ENCODE measurements around the gene NR3C1. TPM values are rescaled to one million over a fixed set of nuclear protein-coding genes. Genes with fewer than 3 reads are reported as not detected.
A peak's percentile ranks its signal among the peaks of the same experiment; 100 is the strongest.

NR3C1 gene
- total and polyA plus RNA-seq, 2 of the 4 experiments (the other 2 are of a cell fraction): 13.7 to 77.4 TPM

GRCh38 chr5:143311428-143311827 is 92.1 kb downstream of the NR3C1 start:
- Histone ChIP-seq H3K36me3 (ENCODE audit: control insufficient read depth, insufficient read depth, low read length) (peaks cover 15% of the 10 kb centered on the region), H4K5ac (ENCODE audit: low read depth, low read length) (no peak overlapping the region; the same call in 1 of the 2 replicates), H3K79me1 (ENCODE audit: low read depth in 1 of 2, low read length in 2 of 2) (peaks cover 27 to 50% of the 10 kb centered on the region in 2 experiments), H3K9me1 (ENCODE audit: insufficient read depth, low read length) (peaks cover 6% of the 10 kb centered on the region), H3K56ac (ENCODE audit: extremely low read depth, insufficient read depth, low read length) (0 out of 2 replicates have a peak overlapping the region, but pooled peaks have one; percentile 6), H3K9me3 (ENCODE audit: control insufficient read depth, insufficient read depth, low read length) (no peaks in the 10 kb centered on the region), H2AFZ (replicated peaks; ENCODE audit: low read length, poor library complexity) (no peak overlapping the region), H3K4me3 (ENCODE audit: insufficient read depth, low read depth, low read length) (no peak overlapping the region), H2BK15ac (ENCODE audit: low read depth, low read length) (no peak overlapping the region), H2AK9ac (replicated peaks; ENCODE audit: low read depth, low read length, poor library complexity) (no peak overlapping the region), H3K14ac (replicated peaks; ENCODE audit: low read depth, low read length) (peak overlapping the region; percentile 67; the same call in 1 of the 2 replicates), H3K23ac (ENCODE audit: low read depth, low read length) (peak overlapping the region; percentile 34; the same call in 1 of the 2 replicates), H3K4me2 (ENCODE audit: low read depth, low read length) (peak overlapping the region; percentile 44; the same call in 1 of the 2 replicates), H3K27ac (ENCODE audit: insufficient read depth, low read length) (peak overlapping the region; percentile 63), H3K27me3 (ENCODE audit: control insufficient read depth, insufficient read depth, low read length) (no peaks in the 10 kb centered on the region), H3K4ac (ENCODE audit: low read depth, low read length) (peak overlapping the region; percentile 80; the same call in 1 of the 2 replicates), H4K20me1 (ENCODE audit: insufficient read depth, low read length) (peaks cover 4% of the 10 kb centered on the region), H3K9ac (ENCODE audit: low read depth, low read length) (no peak overlapping the region), H4K91ac (ENCODE audit: insufficient read depth, low read depth, low read length) (no peak overlapping the region), H2AK5ac (ENCODE audit: low read depth, low read length) (peak overlapping the region; percentile 69; the same call in 1 of the 2 replicates), H4K8ac (ENCODE audit: low read depth in 2 of 2, low read length in 2 of 2) (peak overlapping the region in 1 of 2 experiments; percentile 69; a peak in 1 of 4 replicates), H3K4me1 (ENCODE audit: control insufficient read depth, insufficient read depth, low read length) (peaks cover 23% of the 10 kb centered on the region), H2BK20ac (ENCODE audit: low read depth, low read length) (peak overlapping the region; percentile 73; the same call in 1 of the 2 replicates), H3K18ac (ENCODE audit: low read depth, low read length) (peak overlapping the region; percentile 15; the same call in 1 of the 2 replicates), H2BK5ac (ENCODE audit: low read depth, low read length, poor library complexity, severe bottlenecking) (peak overlapping the region; percentile 84), H2BK120ac (ENCODE audit: low read depth, low read length) (peak overlapping the region; percentile 58; the same call in 1 of the 2 replicates)
- intact Hi-C loops (cut with micrococcal nuclease): loop anchor here (5.0 kb wide), 1 partner anchor 91 kb away; the partner anchor contains the start of gene NR3C1
- TF ChIP-seq MXI1 (IDR thresholded peaks at IDR 0.05; ENCODE audit: borderline replicate concordance, low read depth, low read length) (no peak), POLR2A (IDR thresholded peaks at IDR 0.05; ENCODE audit: low read depth, low read length) (no peak), FOS (IDR thresholded peaks at IDR 0.05; ENCODE audit: low read depth, low read length) (peak; percentile 48; the same call in 1 of the 2 replicates), RAD21 (IDR thresholded peaks at IDR 0.05; ENCODE audit: low read length) (no peak; the same call in 1 of the 2 replicates), NFE2L2 (IDR thresholded peaks at IDR 0.05; ENCODE audit: low read depth, low read length) (no peak), CEBPB (IDR thresholded peaks at IDR 0.05; ENCODE audit: low read depth, low read length) (peak; percentile 92)
- dilution Hi-C loops (cut with HindIII; ENCODE audit: low sequenced_read_pairs, unreplicated experiment): no loop called here
- no CpG with 5 or more reads among the region's 5 CpGs for whole genome bisulfite sequencing, 2 experiments (ENCODE audit: extremely low coverage in 2 of 2, insufficient read length in 1 of 2)
- ATAC-seq (ENCODE audit: low read depth) (peak; percentile 43), DNase-seq (peak; percentile 96)
- ChIA-PET CTCF (interaction anchor here (0.6 to 0.8 kb wide), 5 partner anchors 20 to 868 kb away, joined by 3 to 5 read pairs (median 5); no protein-coding TSS in a partner anchor), POLR2A (ENCODE audit: unreplicated experiment) (interaction anchor here (0.6 kb wide), 1 partner anchor 38 kb away, joined by 4 read pairs; no protein-coding TSS in a partner anchor)
- in situ Hi-C loops (cut with MboI; ENCODE audit: low sequenced_read_pairs): no loop called here
- BruUV-seq (replicated peaks): no TSS peak
